Endothelial cell of umbilical vein (primary cell): ENCODE data around the gene FAM167B. TPM values are rescaled to one million over a fixed set of nuclear protein-coding genes. Genes with fewer than 3 reads are reported as not detected.
A peak's percentile ranks its signal among the peaks of the same experiment; 100 is the strongest.

Experiments used
- BruUV-seq: library from RNA; stranded (reverse); fragments of 400-500 nt; replicated peaks from 2 replicates; lab custom pipeline; 2021; lab: Mats Ljungman, UMichigan
- CTCF ChIA-PET: fragments of 300-600, 350-600 bp; sonication (Branson Sonifier 250); formaldehyde crosslinking; loops from one replicate; lab custom pipeline; 2021; ENCODE audit warnings: antibody characterized with exemption, inconsistent platforms; lab: Charles Lee
- POLR2A ChIA-PET: fragments of 300-600, 350-600 bp; sonication (Branson Sonifier 250); formaldehyde crosslinking; loops from one replicate; lab custom pipeline; 2021; ENCODE audit warnings: antibody characterized with exemption, inconsistent platforms; lab: Charles Lee
- DNase-seq: peaks from one replicate; pipeline ENCODE4 v3.0.0-alpha.2; 2011; ENCODE audit warnings: low read depth, low spot score
- FAIRE-seq: peaks from 2 replicates; lab custom pipeline; 2011; peaks lifted over from hg19 to GRCh38; lab: Jason Lieb, UNC
- H2AFZ ChIP-seq: 2 replicates; pipeline ENCODE4 v1.6.0; 2012; ENCODE audit warnings: low read depth, low read length, control low read depth, inconsistent platforms
- H3K27ac ChIP-seq: 2 replicates; pipeline ENCODE4 v1.5.1; 2011; ENCODE audit warnings: low read depth, mild to moderate bottlenecking, control low read depth, low read length, moderate library complexity; ENCODE audit not compliant: insufficient read depth
- H3K27me3 ChIP-seq, 2 experiments: 2 replicates each; pipeline versions ENCODE4 v1.6.0 to v1.6.1; 2011; ENCODE audit warnings: low read length in 2 of 2, mixed read lengths in 1 of 2; ENCODE audit not compliant: control insufficient read depth in 2 of 2, insufficient read depth in 2 of 2
- H3K36me3 ChIP-seq, 2 experiments: 2 replicates in 1 of 2; 3 replicates in 1 of 2; pipeline ENCODE4 v1.5.1; 2011; ENCODE audit warnings: low read length in 2 of 2, mild to moderate bottlenecking in 1 of 2, moderate library complexity in 1 of 2; ENCODE audit not compliant: control insufficient read depth in 2 of 2, insufficient read depth in 2 of 2; ENCODE audit errors: extremely low read depth in 1 of 2
- H3K4me1 ChIP-seq: 3 replicates; pipeline ENCODE4 v1.5.1; 2011; ENCODE audit warnings: mild to moderate bottlenecking, low read length; ENCODE audit not compliant: control insufficient read depth, insufficient read depth; ENCODE audit errors: extremely low read depth
- H3K4me2 ChIP-seq: 2 replicates; pipeline ENCODE4 v1.6.1; 2011; ENCODE audit warnings: low read length, control low read depth, mixed read lengths; ENCODE audit not compliant: insufficient read depth
- H3K4me3 ChIP-seq, 3 experiments: fragments of 200-600 bp in 1 of 3; sonication (generic), shearing (Covaris generic) in 1 of 3; replicated peaks in 1 of 3; 2 replicates each; pipeline ENCODE4 v1.5.1; 2011 to 2016; ENCODE audit warnings: control low read depth in 3 of 3, low read length in 3 of 3, mild to moderate bottlenecking in 2 of 3, inconsistent platforms in 1 of 3, low read depth in 1 of 3, moderate library complexity in 1 of 3; ENCODE audit not compliant: insufficient read depth in 1 of 3
- H3K79me2 ChIP-seq: 2 replicates; pipeline ENCODE4 v1.6.0; 2012; ENCODE audit warnings: low read length, inconsistent platforms; ENCODE audit not compliant: control insufficient read depth, insufficient read depth
- H3K9ac ChIP-seq: replicated peaks from 2 replicates; pipeline ENCODE3; 2011; ENCODE audit warnings: low read length, control low read depth; ENCODE audit not compliant: insufficient read depth; ENCODE audit errors: extremely low read depth
- H3K9me1 ChIP-seq: replicated peaks from 3 replicates; pipeline ENCODE4 v1.6.0; 2011; ENCODE audit warnings: mild to moderate bottlenecking, low read length; ENCODE audit not compliant: control insufficient read depth, insufficient read depth; ENCODE audit errors: extremely low read depth
- H3K9me3 ChIP-seq: replicated peaks from 2 replicates; pipeline ENCODE4 v1.5.1; 2012; ENCODE audit warnings: low read length, inconsistent platforms; ENCODE audit not compliant: control insufficient read depth, insufficient read depth
- H4K20me1 ChIP-seq: replicated peaks from 2 replicates; pipeline ENCODE3; 2011; ENCODE audit warnings: mild to moderate bottlenecking, low read length; ENCODE audit not compliant: control insufficient read depth, insufficient read depth; ENCODE audit errors: extremely low read depth
- EZH2 ChIP-seq: IDR thresholded peaks from 2 replicates; pipeline ENCODE4 v1.6.1; 2012; ENCODE audit warnings: borderline replicate concordance, low read depth, mild to moderate bottlenecking, moderate library complexity, low read length, inconsistent platforms; ENCODE audit not compliant: severe bottlenecking
- FOS ChIP-seq: IDR thresholded peaks from 2 replicates; pipeline ENCODE4 v1.6.1; 2011; ENCODE audit warnings: mild to moderate bottlenecking, low read length, moderate library complexity, borderline replicate concordance; ENCODE audit not compliant: insufficient read depth
- GATA2 ChIP-seq: IDR thresholded peaks from 2 replicates; pipeline ENCODE4 v1.7.0; 2011; ENCODE audit warnings: low read depth, mild to moderate bottlenecking, moderate library complexity, mixed read lengths, low read length; ENCODE audit not compliant: insufficient read length, insufficient read depth
- JUN ChIP-seq: IDR thresholded peaks from 2 replicates; pipeline ENCODE4 v1.6.1; 2011; ENCODE audit warnings: borderline replicate concordance, low read depth; ENCODE audit not compliant: insufficient read length, insufficient read depth
- dilution Hi-C: fragments of 300-500 bp; cut with MboI; formaldehyde crosslinking; loops from one replicate; pipeline ENCODE4 v1.15.0; 2019; ENCODE audit warnings: low sequenced_read_pairs; ENCODE audit not compliant: extremely low pct_ligation_motif_present
- intact Hi-C: fragments of 100-400 bp; cut with micrococcal nuclease; formaldehyde crosslinking; loops from one replicate; pipeline ENCODE4 v1.10.0; 2022
- polyA plus RNA-seq, 4 experiments: library from polyadenylated mRNA; depleted of rRNA in 3 of 4; stranded (reverse) in 3 of 4; unstranded in 1 of 4; fragments of >200 nt; gene quantifications; 2 replicates each; pipeline versions ENCODE4 v1.2.1 to v1.2.3, GENCODE V29; 2011 to 2012; ENCODE audit warnings: missing spikeins in 1 of 4
- total RNA-seq: library from RNA; stranded (reverse); gene quantifications from 2 replicates; pipeline ENCODE4 v1.2.3, GENCODE V29; 2021

The FAM167B gene
- total and polyA plus RNA-seq, 2 donors (not counting 3 experiments of a cell fraction or from before 2014, with no cell fraction given): 2.1 to 5.6 TPM

DNA sequence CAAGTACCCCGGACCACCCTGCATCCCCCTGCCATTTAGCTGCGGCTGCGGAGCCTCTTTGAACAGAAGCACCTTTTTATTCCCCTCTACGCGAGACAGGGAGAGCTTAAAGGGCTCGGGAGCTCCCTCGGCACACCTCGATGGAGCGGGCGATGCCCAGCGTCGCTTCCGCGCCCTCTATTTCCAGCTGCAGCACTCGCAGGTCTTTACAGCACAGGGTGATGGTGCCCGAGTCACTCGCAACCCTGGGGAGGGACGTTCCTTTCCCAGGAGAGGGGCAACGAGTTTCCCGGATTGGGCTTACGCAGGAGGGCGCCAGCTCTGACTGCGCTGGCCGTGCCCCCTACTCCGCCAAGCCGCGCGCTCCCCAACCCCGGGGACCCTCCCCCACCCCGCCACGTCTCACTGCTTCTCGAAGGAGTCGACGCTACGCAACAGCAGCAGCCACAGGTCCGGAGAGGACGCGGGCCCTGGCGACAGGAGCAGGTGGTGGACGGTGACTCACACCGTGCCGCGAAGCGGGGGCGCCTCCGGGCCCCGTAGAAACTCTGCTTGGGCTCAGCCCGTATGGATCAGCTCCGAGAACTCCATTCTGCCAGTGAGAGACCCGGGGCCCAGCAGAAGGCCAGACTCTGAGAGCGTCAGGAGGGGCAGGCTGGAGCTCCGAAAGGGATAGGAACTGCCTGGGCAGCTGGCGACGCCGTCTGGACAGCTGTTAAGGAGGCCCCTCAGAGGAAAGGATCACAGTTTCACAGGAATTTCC lies 5.8 kb upstream of the FAM167B start:
- DNase-seq (peak; percentile 76), FAIRE-seq (peak; percentile 52)
- ChIA-PET POLR2A (interaction anchor here (0.8 to 3.2 kb wide), 7 partner anchors 9 to 100 kb away, joined by 3 to 25 read pairs (median 4); partner anchors contain the start of genes HDAC1 and MARCKSL1), CTCF (interaction anchor here (0.6 to 8.4 kb wide), 21 partner anchors 8 to 158 kb away, joined by 3 to 73 read pairs (median 4); partner anchors contain the start of genes EIF3I, FAM167B, HDAC1 and LCK)
- H3K79me2 ChIP-seq: no peaks in the 10 kb centered on the region
- H3K27me3 ChIP-seq: no peaks in the 10 kb centered on the region
- intact Hi-C loops (loop anchor here (1.0 to 2.0 kb wide), 4 partner anchors 9 to 75 kb away; partner anchors contain the start of genes EIF3I, HDAC1 and TMEM234), dilution Hi-C loops (no loop called here)
- TF ChIP-seq EZH2: no peak
- peak; percentile 54 for TF ChIP-seq FOS
- no peak for TF ChIP-seq JUN
- peaks cover 28% of the 10 kb centered on the region for H3K4me1 ChIP-seq
- no peaks in the 10 kb centered on the region for H3K36me3 ChIP-seq
- peak overlapping the region; percentile 50 to 81 (median 76) for H3K4me3 ChIP-seq
- H2AFZ ChIP-seq: peak overlapping the region; percentile 95
- H3K9ac ChIP-seq: peak overlapping the region; percentile 68
- H3K9me3 ChIP-seq: no peaks in the 10 kb centered on the region
- H3K4me2 ChIP-seq: peak overlapping the region; percentile 88
- no peaks in the 10 kb centered on the region for H4K20me1 ChIP-seq
- H3K27ac ChIP-seq: peak overlapping the region; percentile 70
- H3K9me1 ChIP-seq: no peaks in the 10 kb centered on the region
- TSS peak; percentile 23 for BruUV-seq

DNA sequence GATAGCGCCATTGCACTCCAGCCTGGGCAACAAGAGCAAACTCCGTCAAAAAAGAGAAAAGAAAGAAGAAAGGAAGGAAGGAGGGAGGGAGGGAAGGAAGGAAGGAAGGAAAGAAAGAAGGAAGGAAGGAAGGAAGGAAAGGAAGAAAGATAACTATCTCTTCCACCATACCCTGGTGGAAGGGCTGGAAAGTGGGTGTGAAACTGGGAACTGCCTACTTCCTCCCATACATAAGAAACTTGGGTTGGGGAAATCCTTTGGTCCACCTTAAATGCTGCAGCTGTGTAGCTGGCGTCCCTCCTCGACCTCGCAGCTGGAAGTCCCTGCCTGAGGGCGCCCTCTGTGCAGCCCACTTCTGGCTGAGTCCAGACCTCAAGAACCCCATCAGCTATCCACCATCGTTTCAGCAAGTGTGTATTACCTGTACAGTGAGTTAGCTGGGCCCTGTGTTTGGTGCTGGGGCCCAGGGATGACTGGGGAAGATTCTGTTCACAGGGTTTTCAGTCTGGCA lies 4.6 kb upstream of the FAM167B start:
- ChIA-PET CTCF (interaction anchor here (1.2 to 4.1 kb wide), 6 partner anchors 19 to 79 kb away, joined by 4 to 30 read pairs (median 4); no protein-coding TSS in a partner anchor), POLR2A (interaction anchor here (3.2 kb wide), 1 partner anchor 94 kb away, joined by 25 read pairs; the partner anchor contains the start of gene MARCKSL1)
- H2AFZ ChIP-seq: no peak overlapping the region
- no peak overlapping the region for H3K4me2 ChIP-seq
- no TSS peak for BruUV-seq
- H3K27me3 ChIP-seq: no peaks in the 10 kb centered on the region
- intact Hi-C loops: no loop called here
- H3K27ac ChIP-seq: no peak overlapping the region
- H3K79me2 ChIP-seq: no peaks in the 10 kb centered on the region
- FAIRE-seq: peak; percentile 53
- dilution Hi-C loops: no loop called here
- H4K20me1 ChIP-seq: no peaks in the 10 kb centered on the region
- H3K9me1 ChIP-seq: no peaks in the 10 kb centered on the region
- H3K4me3 ChIP-seq: no peak overlapping the region
- H3K36me3 ChIP-seq: no peaks in the 10 kb centered on the region
- no peaks in the 10 kb centered on the region for H3K9me3 ChIP-seq
- TF ChIP-seq GATA2: peak; percentile 11
- no peak for TF ChIP-seq JUN
- H3K4me1 ChIP-seq: peaks cover 35% of the 10 kb centered on the region
- DNase-seq: peak; percentile 22
- H3K9ac ChIP-seq: no peak overlapping the region
